Liver (tissue), 9 donors: Measurements from ENCODE around the gene HOXB8. TPM values are rescaled to one million over a fixed set of nuclear protein-coding genes. Genes with fewer than 3 reads are reported as not detected.

Experiments used
- DNase-seq: peaks from one replicate; pipeline ENCODE4 v3.0.0-alpha.2; 2017; ENCODE audit warnings: low spot score
- H3K27ac ChIP-seq, 2 donors: one replicate each; pipeline ENCODE4 v1.7.0; 2013; ENCODE audit warnings: inconsistent platforms in 2 of 2, low read length in 2 of 2, control low read depth in 1 of 2, low read depth in 1 of 2, mild to moderate bottlenecking in 1 of 2
- H3K27me3 ChIP-seq, 4 donors: one replicate each; pipeline versions ENCODE4 v1.6.1 to v1.7.0; 2013; ENCODE audit warnings: low read length in 3 of 4, inconsistent platforms in 1 of 4, mild to moderate bottlenecking in 1 of 4, moderate library complexity in 1 of 4; ENCODE audit not compliant: control insufficient read depth in 4 of 4, insufficient read depth in 4 of 4
- H3K36me3 ChIP-seq, 4 donors: one replicate each; pipeline versions ENCODE4 v1.6.1 to v1.7.0; 2013; ENCODE audit warnings: low read length in 3 of 4, mild to moderate bottlenecking in 3 of 4, low read depth in 1 of 4, moderate library complexity in 1 of 4; ENCODE audit not compliant: control insufficient read depth in 4 of 4, insufficient read depth in 3 of 4
- H3K4me1 ChIP-seq, 4 donors: one replicate each; pipeline versions ENCODE4 v1.6.1 to v1.7.0; 2013; ENCODE audit warnings: low read length in 3 of 4, mild to moderate bottlenecking in 3 of 4, moderate library complexity in 1 of 4; ENCODE audit not compliant: control insufficient read depth in 4 of 4, insufficient read depth in 4 of 4
- H3K4me3 ChIP-seq, 3 donors: one replicate each; pipeline versions ENCODE4 v1.6.1 to v1.7.0; 2013; ENCODE audit warnings: low read length in 3 of 3, control low read depth in 1 of 3, low read depth in 1 of 3, mild to moderate bottlenecking in 1 of 3
- H3K9ac ChIP-seq, 2 donors: one replicate each; pipeline ENCODE4 v1.7.0; 2013; ENCODE audit warnings: low read length in 2 of 2, mild to moderate bottlenecking in 2 of 2, moderate library complexity in 2 of 2, control low read depth in 1 of 2, low read depth in 1 of 2
- H3K9me3 ChIP-seq, 4 donors: one replicate each; pipeline versions ENCODE4 v1.6.1 to v1.7.0; 2013; ENCODE audit warnings: low read length in 3 of 4; ENCODE audit not compliant: control insufficient read depth in 4 of 4
- EGR1 ChIP-seq, 2 donors: IDR thresholded peaks; 2 replicates each; pipeline ENCODE4 v1.6.1; 2016 to 2018; ENCODE audit warnings: antibody characterized with exemption in 2 of 2, low read depth in 2 of 2
- FOXA1 ChIP-seq: IDR thresholded peaks from 2 replicates; pipeline ENCODE4 v1.6.1; 2016; ENCODE audit warnings: antibody characterized with exemption
- FOXA2 ChIP-seq: IDR thresholded peaks from 2 replicates; pipeline ENCODE4 v1.6.1; 2016; ENCODE audit warnings: antibody characterized with exemption
- GABPA ChIP-seq, 2 donors: IDR thresholded peaks in 1 of 2; conservative IDR thresholded peaks in 1 of 2; 2 replicates each; pipeline ENCODE4 v1.6.1; 2016; ENCODE audit warnings: antibody characterized with exemption in 2 of 2, mild to moderate bottlenecking in 1 of 2, moderate library complexity in 1 of 2
- HNF4A ChIP-seq, 2 donors: conservative IDR thresholded peaks; 2 replicates each; pipeline ENCODE4 v1.6.1; 2016; ENCODE audit warnings: antibody characterized with exemption in 2 of 2, mild to moderate bottlenecking in 2 of 2
- HNF4G ChIP-seq: IDR thresholded peaks from 2 replicates; pipeline ENCODE4 v1.6.1; 2016; ENCODE audit warnings: antibody characterized with exemption
- JUND ChIP-seq, 2 donors: IDR thresholded peaks; 2 replicates each; pipeline ENCODE4 v1.6.1; 2016; ENCODE audit warnings: antibody characterized with exemption in 2 of 2
- NR2F2 ChIP-seq: IDR thresholded peaks from 2 replicates; pipeline ENCODE4 v1.6.1; 2016; ENCODE audit warnings: antibody characterized with exemption
- RAD21 ChIP-seq, 2 donors: IDR thresholded peaks; 2 replicates each; pipeline ENCODE4 v1.6.1; 2016; ENCODE audit warnings: antibody characterized with exemption in 2 of 2, mild to moderate bottlenecking in 2 of 2
- RXRA ChIP-seq, 2 donors: IDR thresholded peaks; 2 replicates each; pipeline ENCODE4 v1.6.1; 2017 to 2018; ENCODE audit warnings: antibody characterized with exemption in 2 of 2, mild to moderate bottlenecking in 1 of 2
- SP1 ChIP-seq: IDR thresholded peaks from 2 replicates; pipeline ENCODE4 v1.6.1; 2018; ENCODE audit warnings: antibody characterized with exemption, mild to moderate bottlenecking
- TAF1 ChIP-seq: conservative IDR thresholded peaks from 2 replicates; pipeline ENCODE4 v1.6.1; 2016; ENCODE audit warnings: antibody characterized with exemption, mild to moderate bottlenecking
- YY1 ChIP-seq: IDR thresholded peaks from 2 replicates; pipeline ENCODE4 v1.6.1; 2016; ENCODE audit warnings: antibody characterized with exemption, mild to moderate bottlenecking
- WGBS: extraction: QIAGEN DNeasy Blood & Tissue Kit; methylation state at CpG from one replicate; pipeline ENCODE4 v1.1.7; 2013; 5-methylcytosine and 5-hydroxymethylcytosine counted together
- polyA plus RNA-seq, 2 donors: library from polyadenylated mRNA; stranded (reverse) in 1 of 2; unstranded in 1 of 2; fragments of 200-250 nt in 1 of 2; fragments of >200 nt in 1 of 2; fragmentation: Nextera tagmentation in 1 of 2; extraction: Ambion mirVana in 1 of 2; gene quantifications; one replicate each; pipeline versions ENCODE4 v1.2.1 to v1.2.3, GENCODE V29; 2013 to 2015
- total RNA-seq, 2 donors: library from RNA; depleted of rRNA; stranded (reverse); fragments of >200 nt; gene quantifications; one replicate each; pipeline ENCODE4 v1.2.3, GENCODE V29; 2014
- TF ChIP-seq, protein P1 (sequence below): IDR thresholded peaks from 2 replicates; pipeline ENCODE4 v1.6.1; 2016; ENCODE audit warnings: antibody characterized with exemption, mild to moderate bottlenecking
- TF ChIP-seq, protein P2 (sequence below): IDR thresholded peaks from 2 replicates; pipeline ENCODE4 v1.6.1; 2016; ENCODE audit warnings: antibody characterized with exemption
- TF ChIP-seq, protein P3 (sequence below): IDR thresholded peaks from 2 replicates; pipeline ENCODE4 v1.6.1; 2016; ENCODE audit warnings: antibody characterized with exemption
- TF ChIP-seq, protein P4 (sequence below): IDR thresholded peaks from 2 replicates; pipeline ENCODE4 v1.6.1; 2016; ENCODE audit warnings: antibody characterized with exemption
- TF ChIP-seq, protein P5 (sequence below): fragments of 150-350 bp; IDR thresholded peaks from 2 replicates; pipeline ENCODE4 v1.5.1; 2017; ENCODE audit warnings: improper control_type of control experiment, low read depth, low read length; ENCODE audit not compliant: missing input control
- donor health status: healthy.
- donor health status: healthy.
- donor health status: healthy.
- donor health status: healthy.
- donor health status: healthy.

Gene HOXB8
- total and polyA plus RNA-seq, 4 donors, result not detected

DNA sequence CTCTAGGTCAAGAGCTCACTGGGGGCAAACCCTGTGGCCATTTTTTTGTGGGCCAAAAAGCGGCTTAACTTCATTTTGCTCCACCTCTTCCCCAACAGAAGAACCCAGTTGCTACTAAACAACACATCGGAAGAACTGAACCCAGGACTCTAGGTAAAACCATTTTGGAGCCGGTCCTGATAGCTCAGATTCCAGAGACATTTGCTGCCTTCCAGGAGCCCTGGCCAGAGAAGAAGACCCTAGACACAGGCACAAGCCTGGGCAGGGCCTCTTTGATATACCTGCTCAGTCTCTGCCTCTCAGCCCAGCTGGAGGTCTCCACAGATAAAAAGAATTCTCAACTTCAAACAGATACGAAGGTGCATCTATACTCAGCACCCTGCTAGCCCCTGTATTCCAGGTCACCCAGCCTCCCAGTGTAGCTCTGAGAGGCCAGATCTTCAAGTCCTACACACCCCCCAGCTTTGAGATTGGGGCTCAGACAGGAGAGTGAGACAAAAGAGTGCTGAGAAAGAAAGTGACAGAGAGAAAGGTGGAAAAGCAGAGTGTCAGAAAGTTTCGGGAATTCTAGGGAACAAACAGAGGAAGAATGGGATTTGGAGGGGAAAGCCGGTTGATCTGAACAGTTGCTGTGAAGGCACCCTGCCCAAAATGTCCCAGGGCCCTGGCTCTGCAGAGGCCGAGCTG, 17.6 kb upstream of the HOXB8 start:
- Histone ChIP-seq H3K9ac (no peak overlapping the region), H3K9me3 (no peaks in the 10 kb centered on the region), H3K36me3 (no peaks in the 10 kb centered on the region), H3K27ac (no peak overlapping the region), H3K4me1 (peaks cover 0 to 3% (median 0%) of the 10 kb centered on the region in 4 donors), H3K27me3 (peaks cover 17 to 59% (median 41%) of the 10 kb centered on the region in 4 donors), H3K4me3 (no peak overlapping the region)
- TF ChIP-seq FOXA2, result no peak
- TF ChIP-seq, protein P1, sequence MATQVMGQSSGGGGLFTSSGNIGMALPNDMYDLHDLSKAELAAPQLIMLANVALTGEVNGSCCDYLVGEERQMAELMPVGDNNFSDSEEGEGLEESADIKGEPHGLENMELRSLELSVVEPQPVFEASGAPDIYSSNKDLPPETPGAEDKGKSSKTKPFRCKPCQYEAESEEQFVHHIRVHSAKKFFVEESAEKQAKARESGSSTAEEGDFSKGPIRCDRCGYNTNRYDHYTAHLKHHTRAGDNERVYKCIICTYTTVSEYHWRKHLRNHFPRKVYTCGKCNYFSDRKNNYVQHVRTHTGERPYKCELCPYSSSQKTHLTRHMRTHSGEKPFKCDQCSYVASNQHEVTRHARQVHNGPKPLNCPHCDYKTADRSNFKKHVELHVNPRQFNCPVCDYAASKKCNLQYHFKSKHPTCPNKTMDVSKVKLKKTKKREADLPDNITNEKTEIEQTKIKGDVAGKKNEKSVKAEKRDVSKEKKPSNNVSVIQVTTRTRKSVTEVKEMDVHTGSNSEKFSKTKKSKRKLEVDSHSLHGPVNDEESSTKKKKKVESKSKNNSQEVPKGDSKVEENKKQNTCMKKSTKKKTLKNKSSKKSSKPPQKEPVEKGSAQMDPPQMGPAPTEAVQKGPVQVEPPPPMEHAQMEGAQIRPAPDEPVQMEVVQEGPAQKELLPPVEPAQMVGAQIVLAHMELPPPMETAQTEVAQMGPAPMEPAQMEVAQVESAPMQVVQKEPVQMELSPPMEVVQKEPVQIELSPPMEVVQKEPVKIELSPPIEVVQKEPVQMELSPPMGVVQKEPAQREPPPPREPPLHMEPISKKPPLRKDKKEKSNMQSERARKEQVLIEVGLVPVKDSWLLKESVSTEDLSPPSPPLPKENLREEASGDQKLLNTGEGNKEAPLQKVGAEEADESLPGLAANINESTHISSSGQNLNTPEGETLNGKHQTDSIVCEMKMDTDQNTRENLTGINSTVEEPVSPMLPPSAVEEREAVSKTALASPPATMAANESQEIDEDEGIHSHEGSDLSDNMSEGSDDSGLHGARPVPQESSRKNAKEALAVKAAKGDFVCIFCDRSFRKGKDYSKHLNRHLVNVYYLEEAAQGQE, result no peak
- no peak for TF ChIP-seq JUND (IDR thresholded peaks at IDR 0.05)
- TF ChIP-seq HNF4A (conservative IDR thresholded peaks at IDR 0.05), result no peak
- no peak for TF ChIP-seq GABPA (IDR thresholded peaks at IDR 0.05 in 1 of 2, conservative IDR thresholded peaks at IDR 0.05 in 1 of 2)
- TF ChIP-seq, protein P2, sequence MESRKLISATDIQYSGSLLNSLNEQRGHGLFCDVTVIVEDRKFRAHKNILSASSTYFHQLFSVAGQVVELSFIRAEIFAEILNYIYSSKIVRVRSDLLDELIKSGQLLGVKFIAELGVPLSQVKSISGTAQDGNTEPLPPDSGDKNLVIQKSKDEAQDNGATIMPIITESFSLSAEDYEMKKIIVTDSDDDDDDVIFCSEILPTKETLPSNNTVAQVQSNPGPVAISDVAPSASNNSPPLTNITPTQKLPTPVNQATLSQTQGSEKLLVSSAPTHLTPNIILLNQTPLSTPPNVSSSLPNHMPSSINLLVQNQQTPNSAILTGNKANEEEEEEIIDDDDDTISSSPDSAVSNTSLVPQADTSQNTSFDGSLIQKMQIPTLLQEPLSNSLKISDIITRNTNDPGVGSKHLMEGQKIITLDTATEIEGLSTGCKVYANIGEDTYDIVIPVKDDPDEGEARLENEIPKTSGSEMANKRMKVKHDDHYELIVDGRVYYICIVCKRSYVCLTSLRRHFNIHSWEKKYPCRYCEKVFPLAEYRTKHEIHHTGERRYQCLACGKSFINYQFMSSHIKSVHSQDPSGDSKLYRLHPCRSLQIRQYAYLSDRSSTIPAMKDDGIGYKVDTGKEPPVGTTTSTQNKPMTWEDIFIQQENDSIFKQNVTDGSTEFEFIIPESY, result no peak
- TF ChIP-seq HNF4G, result no peak
- TF ChIP-seq TAF1, result no peak
- TF ChIP-seq RAD21 (IDR thresholded peaks at IDR 0.05), result no peak
- TF ChIP-seq NR2F2, result no peak
- TF ChIP-seq EGR1 (IDR thresholded peaks at IDR 0.05; ENCODE audit: low read depth in 2 of 2), result no peak
- TF ChIP-seq, protein P3, sequence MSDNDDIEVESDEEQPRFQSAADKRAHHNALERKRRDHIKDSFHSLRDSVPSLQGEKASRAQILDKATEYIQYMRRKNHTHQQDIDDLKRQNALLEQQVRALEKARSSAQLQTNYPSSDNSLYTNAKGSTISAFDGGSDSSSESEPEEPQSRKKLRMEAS, result no peak
- TF ChIP-seq, protein P4, sequence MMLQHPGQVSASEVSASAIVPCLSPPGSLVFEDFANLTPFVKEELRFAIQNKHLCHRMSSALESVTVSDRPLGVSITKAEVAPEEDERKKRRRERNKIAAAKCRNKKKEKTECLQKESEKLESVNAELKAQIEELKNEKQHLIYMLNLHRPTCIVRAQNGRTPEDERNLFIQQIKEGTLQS, result no peak
- no peak for TF ChIP-seq SP1
- TF ChIP-seq YY1, result no peak
- 30% methylated on average over 7 of the region's 7 CpGs for WGBS
- no peak for DNase-seq

DNA sequence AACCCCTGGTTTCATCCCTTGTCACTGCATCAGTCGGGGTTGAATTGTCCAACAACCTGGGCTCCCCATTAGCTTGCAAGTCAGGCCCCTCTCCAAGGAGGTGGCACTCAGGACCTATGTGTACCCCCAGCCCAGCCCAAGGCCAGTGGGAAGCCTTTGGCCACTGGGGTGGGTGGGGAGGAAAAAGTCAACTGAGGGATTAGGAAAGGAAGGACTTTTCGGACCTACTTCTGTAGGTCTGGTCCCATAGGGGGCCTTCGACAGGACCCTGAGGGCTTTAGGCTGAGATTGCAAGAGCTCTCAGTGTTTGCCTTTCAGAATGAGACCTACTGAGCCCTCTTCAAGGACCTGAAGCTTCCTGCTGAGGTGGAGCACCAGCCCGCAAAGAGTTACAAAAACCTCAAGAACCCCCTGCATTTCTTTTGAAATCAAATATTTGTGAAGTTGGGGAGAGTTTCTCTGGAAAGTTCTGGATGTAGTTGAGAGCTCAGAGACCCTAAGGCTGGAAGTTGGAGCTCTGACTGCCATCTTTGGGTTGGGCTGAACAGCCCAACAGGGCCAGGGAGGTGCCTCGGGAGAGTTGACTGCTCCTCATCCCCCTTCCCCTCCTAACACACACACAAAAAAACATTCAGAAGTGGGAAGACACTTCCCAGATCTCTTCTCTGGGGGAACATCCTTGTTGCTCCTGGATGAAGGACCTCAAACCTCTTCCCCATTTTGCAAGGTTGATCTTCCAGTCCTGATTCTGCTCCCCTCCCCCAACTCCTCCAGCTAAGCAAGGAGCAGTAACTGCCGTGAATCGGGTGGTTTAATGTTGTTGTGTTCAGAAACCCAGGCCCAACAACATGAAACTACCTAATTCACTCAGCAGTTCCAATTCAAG, 16.8 kb upstream of the HOXB8 start:
- H3K4me1 ChIP-seq, result peaks cover 0 to 3% (median 0%) of the 10 kb centered on the region in 4 donors
- 16% methylated on average over 7 of the region's 7 CpGs for WGBS
- H3K4me3 ChIP-seq, result no peak overlapping the region
- H3K27ac ChIP-seq, result no peak overlapping the region
- no peak for TF ChIP-seq RAD21 (IDR thresholded peaks at IDR 0.05)
- TF ChIP-seq FOXA1, result no peak
- no peak for TF ChIP-seq GABPA (IDR thresholded peaks at IDR 0.05 in 1 of 2, conservative IDR thresholded peaks at IDR 0.05 in 1 of 2)
- TF ChIP-seq, protein P4, result no peak
- TF ChIP-seq YY1, result no peak
- TF ChIP-seq NR2F2, result no peak
- TF ChIP-seq, protein P3, result no peak
- TF ChIP-seq HNF4A (conservative IDR thresholded peaks at IDR 0.05), result no peak
- no peak for TF ChIP-seq EGR1 (IDR thresholded peaks at IDR 0.05; ENCODE audit: low read depth in 2 of 2)
- no peak for TF ChIP-seq HNF4G
- no peak for TF ChIP-seq FOXA2
- no peak for TF ChIP-seq TAF1
- no peak for TF ChIP-seq RXRA (IDR thresholded peaks at IDR 0.05)
- TF ChIP-seq, protein P2, result no peak
- TF ChIP-seq, protein P5, sequence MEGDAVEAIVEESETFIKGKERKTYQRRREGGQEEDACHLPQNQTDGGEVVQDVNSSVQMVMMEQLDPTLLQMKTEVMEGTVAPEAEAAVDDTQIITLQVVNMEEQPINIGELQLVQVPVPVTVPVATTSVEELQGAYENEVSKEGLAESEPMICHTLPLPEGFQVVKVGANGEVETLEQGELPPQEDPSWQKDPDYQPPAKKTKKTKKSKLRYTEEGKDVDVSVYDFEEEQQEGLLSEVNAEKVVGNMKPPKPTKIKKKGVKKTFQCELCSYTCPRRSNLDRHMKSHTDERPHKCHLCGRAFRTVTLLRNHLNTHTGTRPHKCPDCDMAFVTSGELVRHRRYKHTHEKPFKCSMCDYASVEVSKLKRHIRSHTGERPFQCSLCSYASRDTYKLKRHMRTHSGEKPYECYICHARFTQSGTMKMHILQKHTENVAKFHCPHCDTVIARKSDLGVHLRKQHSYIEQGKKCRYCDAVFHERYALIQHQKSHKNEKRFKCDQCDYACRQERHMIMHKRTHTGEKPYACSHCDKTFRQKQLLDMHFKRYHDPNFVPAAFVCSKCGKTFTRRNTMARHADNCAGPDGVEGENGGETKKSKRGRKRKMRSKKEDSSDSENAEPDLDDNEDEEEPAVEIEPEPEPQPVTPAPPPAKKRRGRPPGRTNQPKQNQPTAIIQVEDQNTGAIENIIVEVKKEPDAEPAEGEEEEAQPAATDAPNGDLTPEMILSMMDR, result no peak
- no peaks in the 10 kb centered on the region for H3K9me3 ChIP-seq
- DNase-seq, result no peak
- H3K9ac ChIP-seq, result no peak overlapping the region
- peaks cover 16 to 60% (median 37%) of the 10 kb centered on the region in 4 donors for H3K27me3 ChIP-seq
- H3K36me3 ChIP-seq, result no peaks in the 10 kb centered on the region
